ENCODE results near the gene HDAC4.

HDAC4 gene

DNA sequence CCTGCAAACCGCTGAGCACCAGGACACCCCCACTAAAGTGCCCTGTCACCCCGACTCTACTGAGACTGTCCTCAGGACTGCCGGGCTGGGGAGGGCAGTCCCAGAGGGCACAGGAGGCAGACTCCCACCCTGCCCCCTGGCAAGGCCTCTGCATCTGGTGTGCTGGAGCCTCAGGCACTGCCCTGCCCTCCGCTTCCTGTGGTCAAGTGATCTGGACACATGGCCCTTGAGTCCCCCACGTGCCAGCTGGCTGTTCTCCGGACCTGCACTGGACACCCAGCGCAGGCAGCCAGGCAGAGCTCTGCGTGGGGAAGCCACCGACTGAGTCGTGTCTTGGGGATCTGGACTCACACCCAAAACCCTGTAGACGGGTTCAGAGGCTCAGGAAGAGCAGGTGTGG, 335.3 kb downstream of the HDAC4 start:
- H3K4me3 ChIP-seq (ENCODE audit: low read length): no peak overlapping the region
- TF ChIP-seq, protein P1, sequence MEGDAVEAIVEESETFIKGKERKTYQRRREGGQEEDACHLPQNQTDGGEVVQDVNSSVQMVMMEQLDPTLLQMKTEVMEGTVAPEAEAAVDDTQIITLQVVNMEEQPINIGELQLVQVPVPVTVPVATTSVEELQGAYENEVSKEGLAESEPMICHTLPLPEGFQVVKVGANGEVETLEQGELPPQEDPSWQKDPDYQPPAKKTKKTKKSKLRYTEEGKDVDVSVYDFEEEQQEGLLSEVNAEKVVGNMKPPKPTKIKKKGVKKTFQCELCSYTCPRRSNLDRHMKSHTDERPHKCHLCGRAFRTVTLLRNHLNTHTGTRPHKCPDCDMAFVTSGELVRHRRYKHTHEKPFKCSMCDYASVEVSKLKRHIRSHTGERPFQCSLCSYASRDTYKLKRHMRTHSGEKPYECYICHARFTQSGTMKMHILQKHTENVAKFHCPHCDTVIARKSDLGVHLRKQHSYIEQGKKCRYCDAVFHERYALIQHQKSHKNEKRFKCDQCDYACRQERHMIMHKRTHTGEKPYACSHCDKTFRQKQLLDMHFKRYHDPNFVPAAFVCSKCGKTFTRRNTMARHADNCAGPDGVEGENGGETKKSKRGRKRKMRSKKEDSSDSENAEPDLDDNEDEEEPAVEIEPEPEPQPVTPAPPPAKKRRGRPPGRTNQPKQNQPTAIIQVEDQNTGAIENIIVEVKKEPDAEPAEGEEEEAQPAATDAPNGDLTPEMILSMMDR (conservative IDR thresholded peaks at IDR 0.05; ENCODE audit: low read length): no peak
- no peak for DNase-seq (ENCODE audit: low read depth)

DNA sequence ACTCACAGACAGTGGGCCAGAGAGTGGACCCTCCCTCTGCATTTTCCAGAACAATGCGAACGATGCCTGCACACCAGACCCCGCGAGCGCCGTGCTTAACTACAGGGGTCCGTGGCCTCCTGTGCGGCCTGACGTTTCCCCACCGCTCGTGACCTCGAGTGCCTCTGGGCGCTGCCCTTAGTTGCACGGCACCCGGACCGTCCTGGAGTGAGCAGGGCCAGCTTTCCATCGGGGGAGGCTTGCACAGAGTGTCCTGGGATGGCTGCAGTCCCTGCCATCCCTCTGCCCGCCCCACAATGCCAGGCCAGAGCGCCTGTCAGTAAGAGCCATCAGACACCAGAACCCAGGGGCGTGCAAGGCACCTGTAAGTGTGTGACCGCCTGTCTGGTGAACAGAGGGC, 335.9 kb downstream of the HDAC4 start:
- H3K4me3 ChIP-seq (ENCODE audit: low read length): no peak overlapping the region
- TF ChIP-seq, protein P1 (conservative IDR thresholded peaks at IDR 0.05; ENCODE audit: low read length): no peak
- DNase-seq (ENCODE audit: low read depth): no peak

DNA sequence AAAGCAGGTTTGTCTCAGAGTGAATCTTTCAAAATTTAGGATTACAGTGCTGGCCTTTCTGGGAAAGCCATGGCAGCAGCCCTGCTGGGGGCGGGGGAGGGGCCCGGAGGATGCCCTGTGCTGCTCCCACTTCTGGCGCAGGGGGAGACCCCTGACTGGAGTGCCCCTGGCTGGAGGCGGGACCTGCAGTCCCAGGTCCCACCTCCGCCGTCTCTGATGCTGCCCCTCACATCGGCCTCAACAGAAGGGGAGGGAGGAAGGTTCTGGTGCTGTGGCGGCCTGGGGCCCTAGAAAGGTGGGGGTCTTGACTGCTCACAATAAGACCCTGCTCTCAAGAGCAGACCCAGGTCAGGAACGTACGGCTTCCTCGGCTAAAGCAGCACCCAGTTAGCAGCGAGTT, 336.6 kb downstream of the HDAC4 start:
- TF ChIP-seq, protein P1 (conservative IDR thresholded peaks at IDR 0.05; ENCODE audit: low read length): no peak
- no peak for DNase-seq (ENCODE audit: low read depth)
- H3K4me3 ChIP-seq (ENCODE audit: low read length): no peak overlapping the region

DNA sequence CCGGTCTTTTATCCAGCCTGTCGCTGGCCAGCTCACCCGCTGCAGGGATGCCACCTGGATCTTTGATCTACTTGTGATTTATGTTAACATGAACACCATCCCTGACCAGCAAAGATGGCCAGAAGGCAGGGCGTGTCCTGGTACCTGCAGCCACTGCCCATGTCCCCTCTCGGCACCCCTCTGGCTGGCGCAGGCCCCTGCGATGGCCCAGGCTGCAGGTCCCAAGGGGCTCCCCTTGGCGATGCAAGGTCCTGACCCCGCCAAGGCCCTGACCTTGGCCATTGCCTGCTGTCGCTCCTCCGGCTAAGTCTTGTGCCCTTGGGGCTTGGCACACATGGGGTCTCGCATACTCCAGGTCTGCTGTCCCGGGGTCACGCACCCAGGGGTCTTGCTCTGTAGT, 338.1 kb downstream of the HDAC4 start:
- TF ChIP-seq, protein P1 (conservative IDR thresholded peaks at IDR 0.05; ENCODE audit: low read length): no peak
- no peak for DNase-seq (ENCODE audit: low read depth)
- H3K4me3 ChIP-seq (ENCODE audit: low read length): no peak overlapping the region

DNA sequence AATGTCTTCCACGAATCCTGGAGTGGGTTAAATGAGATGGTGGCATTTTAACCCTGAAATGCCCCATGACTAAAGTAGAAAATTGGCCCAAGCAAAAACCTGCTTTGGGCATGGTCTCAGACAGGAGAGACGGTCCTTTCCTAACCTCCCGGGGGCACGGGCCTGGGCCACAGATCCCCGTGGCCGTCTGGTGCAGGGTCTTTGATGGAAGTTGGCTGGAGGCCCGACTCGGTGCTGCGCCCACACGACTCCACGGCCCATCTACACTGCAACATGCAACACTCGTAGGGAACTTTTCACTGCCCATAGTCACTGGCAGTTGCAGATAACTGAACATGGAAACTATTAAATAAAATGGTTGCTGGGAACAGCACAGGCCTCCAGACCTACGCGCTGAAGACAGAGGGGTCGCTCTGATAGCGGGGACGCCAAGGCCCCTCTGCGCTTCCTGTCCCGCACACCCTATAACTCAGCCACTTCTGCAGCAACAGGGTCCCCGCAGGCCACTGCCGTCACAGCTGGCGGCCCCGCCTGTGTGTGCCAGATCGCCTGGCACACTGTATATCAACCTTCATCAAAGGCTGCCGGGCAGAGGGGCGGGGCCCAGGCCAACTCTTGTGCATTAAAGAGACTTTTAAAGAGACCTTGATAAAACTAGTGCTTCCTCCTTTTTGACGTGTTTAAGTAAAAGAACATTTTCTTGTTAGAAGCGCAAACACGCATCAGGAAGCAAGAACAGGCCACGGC, 338.8 kb downstream of the HDAC4 start:
- TF ChIP-seq, protein P1 (conservative IDR thresholded peaks at IDR 0.05; ENCODE audit: low read length): no peak
- DNase-seq (ENCODE audit: low read depth): no peak
- H3K4me3 ChIP-seq (ENCODE audit: low read length): no peak overlapping the region

DNA sequence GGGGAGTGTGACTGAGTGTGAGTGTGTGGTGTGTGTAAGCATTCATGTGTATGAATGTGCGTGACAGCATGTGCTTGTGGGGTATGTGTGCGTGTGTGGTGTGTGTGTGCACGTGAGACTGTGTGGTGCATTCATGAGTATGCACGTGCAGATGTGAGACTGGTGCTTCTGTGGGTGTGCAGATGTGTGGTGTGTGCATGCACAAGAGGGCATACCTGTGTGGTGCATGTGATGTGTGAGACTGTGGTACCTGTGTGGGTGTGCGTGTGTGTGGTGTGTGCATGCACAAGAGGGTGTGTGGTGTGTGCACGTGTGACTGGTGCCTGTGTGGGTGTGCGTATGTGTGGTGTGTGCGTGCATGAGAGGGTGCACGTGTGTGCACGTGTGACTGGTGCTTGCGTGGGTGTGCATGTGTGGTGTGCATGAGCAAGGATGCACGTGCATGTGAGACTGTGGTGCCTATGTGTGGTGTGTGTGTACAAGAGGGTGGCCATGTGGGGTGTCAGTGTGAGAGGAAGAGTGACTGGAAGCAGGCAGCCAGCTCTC, 339.6 kb downstream of the HDAC4 start:
- no peak for DNase-seq (ENCODE audit: low read depth)

More for the DNA sequence above, 339.6 kb downstream of the HDAC4 start:
- no peak overlapping the region for H3K4me3 ChIP-seq (ENCODE audit: low read length)
- TF ChIP-seq, protein P1 (conservative IDR thresholded peaks at IDR 0.05; ENCODE audit: low read length): no peak
